HS-27A (cell line): ENCODE results near the gene OPCML.

Experiments used
- DNase-seq: peaks from one replicate; pipeline ENCODE4 v3.0.0-alpha.2; 2012; ENCODE audit warnings: low read depth, missing footprints

The OPCML gene

GRCh38 chr11:133175103-133175502 is 357.2 kb downstream of the OPCML start:
- no peak for DNase-seq

- no peak for DNase-seq
Observed at GRCh38 chr11:133173810-133174412, 358.4 kb downstream of the OPCML start.

- DNase-seq, result no peak
Observed at GRCh38 chr11:133172349-133172748, 360.0 kb downstream of the OPCML start.

GRCh38 chr11:133171374-133171773 is 360.9 kb downstream of the OPCML start:
- DNase-seq, result no peak

GRCh38 chr11:133168016-133168415 is 364.3 kb downstream of the OPCML start:
- DNase-seq, result no peak

DNA sequence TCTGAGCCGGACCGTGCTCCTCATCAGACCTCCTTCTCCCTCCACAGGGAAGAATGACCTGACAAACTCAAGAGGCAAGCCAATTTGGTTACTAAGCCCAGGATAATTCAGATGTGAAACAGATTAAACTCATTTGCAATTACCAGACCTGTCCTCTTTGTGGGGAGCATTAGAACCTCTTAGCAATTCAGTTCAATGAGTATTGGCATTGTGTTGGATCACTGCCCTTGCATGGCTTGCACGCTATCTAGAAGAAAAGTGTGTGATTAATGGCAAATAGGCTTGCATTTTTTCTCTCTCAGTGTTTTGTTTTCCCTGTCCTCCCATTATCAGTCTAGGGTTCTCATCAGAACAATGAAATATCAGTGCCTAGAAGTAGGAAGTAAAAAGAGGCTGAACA is 365.6 kb downstream of the OPCML start:
- no peak for DNase-seq

DNA sequence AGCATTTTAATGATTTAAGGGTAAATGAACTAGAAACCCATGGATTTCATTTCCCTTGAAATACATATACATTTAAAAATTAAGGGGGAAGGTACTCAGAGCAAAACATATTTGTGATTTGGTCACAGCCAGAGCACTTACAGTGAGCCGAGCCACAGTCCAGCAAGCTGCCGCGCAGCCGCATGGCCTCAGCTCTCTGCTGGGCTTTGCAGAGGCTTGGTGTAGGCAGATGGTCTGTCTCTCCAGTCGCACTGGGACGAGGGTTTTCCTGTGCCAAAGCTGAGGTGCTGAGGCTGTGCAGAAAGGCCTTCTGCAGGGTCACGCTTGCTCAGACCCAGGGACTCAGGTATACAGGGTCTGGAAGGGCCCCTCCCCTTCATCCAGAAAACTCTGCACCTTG is 367.3 kb downstream of the OPCML start:
- no peak for DNase-seq

- DNase-seq, result peak; percentile 1
Observed at GRCh38 chr11:133163463-133164419, 368.6 kb downstream of the OPCML start.

DNA sequence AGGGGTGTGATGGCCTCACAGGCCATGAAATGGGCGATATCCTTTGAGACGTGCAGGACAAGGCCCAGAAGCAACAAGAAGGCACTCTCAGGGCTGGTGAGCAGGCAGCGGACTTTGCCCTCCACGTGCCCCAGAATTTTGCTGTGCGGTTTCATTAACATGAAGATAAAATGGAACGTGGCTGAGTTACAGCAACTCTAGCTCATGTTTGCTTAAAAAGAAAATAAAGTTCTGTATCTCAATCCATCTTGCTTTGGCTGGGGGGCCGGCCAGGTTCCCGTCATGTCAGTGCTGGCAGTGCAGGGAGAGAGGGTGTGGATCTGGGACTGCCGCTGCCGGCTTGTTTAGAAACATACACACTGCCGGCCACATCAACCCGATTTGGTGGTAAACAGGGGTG is 370.1 kb downstream of the OPCML start:
- DNase-seq, result no peak

DNA sequence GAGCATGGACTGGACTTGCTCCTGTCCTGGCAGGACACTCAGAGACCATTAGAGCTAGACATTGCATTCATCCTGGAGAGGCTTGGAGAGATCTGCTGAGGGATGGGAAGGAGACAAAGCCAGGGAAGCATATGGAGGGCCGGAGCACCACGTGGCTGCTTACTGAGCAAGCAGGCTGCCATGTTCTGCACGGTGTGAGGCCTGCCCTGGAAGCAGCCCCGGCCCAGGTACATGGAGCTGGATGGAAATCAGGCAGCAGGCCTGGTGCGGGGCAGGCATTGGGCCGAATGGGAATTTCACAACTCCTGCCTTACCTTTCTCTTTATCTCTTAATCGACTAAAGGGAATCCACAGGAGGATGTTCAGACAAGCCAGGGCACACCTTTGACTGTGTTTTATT is 371.5 kb downstream of the OPCML start:
- DNase-seq, result no peak

GRCh38 chr11:133156986-133157745 is 375.1 kb downstream of the OPCML start:
- no peak for DNase-seq

- no peak for DNase-seq
Observed at GRCh38 chr11:133154781-133155180, 377.5 kb downstream of the OPCML start.

- DNase-seq, result no peak
Observed at GRCh38 chr11:133154076-133154475, 378.2 kb downstream of the OPCML start.

DNA sequence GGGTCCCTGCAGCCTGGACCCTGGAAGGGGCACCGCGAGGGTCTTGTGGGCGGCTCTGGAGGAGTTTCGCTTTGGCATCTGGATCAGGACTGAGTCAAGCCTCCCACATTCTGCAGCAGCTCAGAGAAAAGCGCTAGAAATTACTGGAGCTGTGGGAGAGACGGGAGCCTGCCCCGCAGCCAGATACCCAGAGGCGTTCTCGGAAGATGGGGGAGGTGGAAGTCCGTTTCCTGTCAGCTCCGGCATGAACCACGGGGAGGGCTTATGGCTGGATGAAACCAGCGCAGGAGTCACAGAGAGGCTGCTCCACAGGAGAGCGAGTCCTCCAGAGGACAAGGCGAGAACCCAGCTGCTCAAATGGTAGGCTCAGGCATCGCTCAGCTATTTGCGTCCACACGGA is 379.3 kb downstream of the OPCML start:
- DNase-seq, result no peak

DNA sequence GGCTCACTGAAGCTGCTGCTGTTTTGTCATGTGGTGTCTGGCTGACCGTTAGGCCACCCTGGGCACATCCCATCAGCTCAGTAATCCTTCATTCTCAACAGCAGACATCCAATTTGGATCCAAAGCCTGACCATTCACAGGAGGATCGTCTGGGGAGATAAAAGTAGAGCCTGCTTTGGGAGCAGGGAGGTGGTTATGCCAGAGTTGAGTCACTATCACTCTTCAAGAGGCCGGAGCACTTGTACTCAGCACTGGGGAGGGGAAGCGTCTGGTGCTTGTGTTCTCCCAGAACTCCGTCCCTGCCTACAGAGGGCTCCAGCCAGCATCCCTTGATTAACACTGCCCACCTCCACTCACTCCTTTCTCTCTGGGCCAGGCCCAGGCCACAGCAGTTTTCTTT is 382.6 kb downstream of the OPCML start:
- no peak for DNase-seq

- DNase-seq, result no peak
Observed at GRCh38 chr11:133147625-133148024, 384.7 kb downstream of the OPCML start.

GRCh38 chr11:133146697-133147306 is 385.5 kb downstream of the OPCML start:
- DNase-seq, result no peak

- no peak for DNase-seq
Observed at GRCh38 chr11:133137939-133138338, 394.4 kb downstream of the OPCML start.

DNA sequence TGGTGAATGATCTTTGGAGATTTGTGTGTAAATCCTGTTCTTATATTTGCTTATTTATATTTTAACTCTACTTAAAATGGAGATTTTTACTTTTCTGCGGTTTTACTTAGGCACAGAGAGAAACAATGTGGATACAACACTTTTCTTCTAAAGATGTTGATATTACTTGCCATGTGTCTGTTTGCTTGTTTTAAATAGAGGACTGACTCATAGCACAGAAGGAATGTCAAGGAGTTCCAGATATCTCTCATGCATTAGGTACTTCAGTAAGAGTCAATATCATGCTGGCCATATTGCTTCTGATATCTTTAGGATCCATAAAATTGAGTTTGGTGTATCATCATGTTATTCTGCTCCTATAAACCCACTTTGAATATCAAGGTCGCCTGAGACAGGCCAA is 395.0 kb downstream of the OPCML start:
- no peak for DNase-seq

DNA sequence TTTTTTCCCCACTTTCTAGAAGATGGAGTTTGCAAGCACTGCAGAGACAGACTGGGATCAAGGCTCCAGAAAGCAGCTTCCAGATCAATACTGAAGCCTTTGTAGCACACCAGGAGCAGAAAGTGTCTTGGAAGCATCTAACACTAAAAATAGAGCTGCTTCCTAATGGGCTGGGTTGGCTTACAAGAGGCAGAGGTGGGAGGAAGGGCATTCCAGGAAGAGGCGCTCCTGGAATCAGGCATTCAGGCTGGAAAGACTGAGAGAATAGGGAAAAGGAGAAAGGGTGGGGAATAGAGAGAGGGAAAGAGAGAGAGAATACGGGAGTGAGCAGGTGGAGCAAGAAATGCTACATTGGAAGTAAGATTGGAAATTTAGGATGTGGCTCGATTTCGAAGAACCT is 395.9 kb downstream of the OPCML start:
- DNase-seq, result no peak

- no peak for DNase-seq
Observed at GRCh38 chr11:133134314-133135173, 397.8 kb downstream of the OPCML start.
